Measurements from ENCODE around the gene F12. TPM values are rescaled to one million over a fixed set of nuclear protein-coding genes. Genes with fewer than 3 reads are reported as not detected.
A peak's percentile ranks its signal among the peaks of the same experiment; 100 is the strongest.

The F12 gene
- total and polyA plus RNA-seq, 2 experiments from 2014 or later = 0.43 to 1.8 TPM

DNA sequence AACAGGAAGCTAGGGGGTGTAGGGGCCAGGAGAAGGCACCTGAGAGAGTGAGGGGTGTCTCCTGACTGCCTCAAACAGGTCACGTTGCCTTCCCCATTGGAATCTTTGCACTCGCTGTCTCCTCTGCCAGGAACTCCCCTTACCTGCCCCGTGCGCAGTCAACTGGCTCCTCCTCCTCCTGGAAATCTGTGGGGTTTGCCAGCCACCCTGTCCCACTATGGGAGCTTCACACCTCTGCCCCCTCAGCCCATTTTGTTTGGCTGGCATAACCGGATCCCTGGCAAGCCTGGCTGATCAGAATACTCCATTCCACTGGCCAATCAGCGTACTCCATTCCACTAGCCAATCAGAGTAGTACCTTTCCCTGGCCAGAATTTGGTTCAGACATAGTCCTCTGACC, 35.6 kb downstream of the F12 start:
- Histone ChIP-seq H2AFZ (no peak overlapping the region), H3K27me3 (replicated peaks; ENCODE audit: insufficient read depth) (no peaks in the 10 kb centered on the region), H4K20me1 (ENCODE audit: insufficient read depth) (no peaks in the 10 kb centered on the region), H3F3A (ENCODE audit: insufficient read depth) (no peaks in the 10 kb centered on the region), H3K27ac (no peak overlapping the region), H3K79me2 (ENCODE audit: insufficient read depth) (no peaks in the 10 kb centered on the region), H3K4me1 (ENCODE audit: insufficient read depth) (no peaks in the 10 kb centered on the region), H3K36me3 (ENCODE audit: low read depth) (no peaks in the 10 kb centered on the region), H3K4me2 (ENCODE audit: unreplicated experiment) (no peak overlapping the region), H3K4me3 (no peak overlapping the region), H3K9me2 (ENCODE audit: insufficient read depth) (no peaks in the 10 kb centered on the region), H3K9ac (no peak overlapping the region), H3K9me3 (ENCODE audit: low read depth) (no peaks in the 10 kb centered on the region)
- no peak for DNase-seq
- TF ChIP-seq EZH2 (IDR thresholded peaks at IDR 0.05; ENCODE audit: insufficient read depth, poor library complexity, severe bottlenecking) = no peak
- no peak for TF ChIP-seq EZH2phosphoT487 (IDR thresholded peaks at IDR 0.05; ENCODE audit: insufficient read depth, low read depth)
- 49 to 63% methylated on average over 6 of the region's 6 CpGs for WGBS, 2 experiments (ENCODE audit: low coverage in 1 of 2, low lambda C conversion rate in 2 of 2, missing lambda C conversion rate in 2 of 2)
- in situ Hi-C loops (cut with MboI) = no loop called here

GRCh38 chr5:177372910-177373309, 36.5 kb downstream of the F12 start:
- no peak overlapping the region for H3K9ac ChIP-seq
- H3K4me1 ChIP-seq (ENCODE audit: insufficient read depth) = no peaks in the 10 kb centered on the region
- no peaks in the 10 kb centered on the region for H3K36me3 ChIP-seq (ENCODE audit: low read depth)
- H4K20me1 ChIP-seq (ENCODE audit: insufficient read depth) = no peaks in the 10 kb centered on the region
- WGBS, 2 experiments (ENCODE audit: low coverage in 1 of 2, low lambda C conversion rate in 2 of 2, missing lambda C conversion rate in 2 of 2) = 88 to 90% methylated on average over 6 of the region's 6 CpGs
- no peaks in the 10 kb centered on the region for H3K27me3 ChIP-seq (replicated peaks; ENCODE audit: insufficient read depth)
- H3K27ac ChIP-seq = no peak overlapping the region
- TF ChIP-seq EZH2 (IDR thresholded peaks at IDR 0.05; ENCODE audit: insufficient read depth, poor library complexity, severe bottlenecking) (no peak), EZH2phosphoT487 (IDR thresholded peaks at IDR 0.05; ENCODE audit: insufficient read depth, low read depth) (no peak)
- H3K4me2 ChIP-seq (ENCODE audit: unreplicated experiment) = no peak overlapping the region
- no peaks in the 10 kb centered on the region for H3F3A ChIP-seq (ENCODE audit: insufficient read depth)
- no peaks in the 10 kb centered on the region for H3K9me3 ChIP-seq (ENCODE audit: low read depth)
- no peak overlapping the region for H2AFZ ChIP-seq
- H3K9me2 ChIP-seq (ENCODE audit: insufficient read depth) = no peaks in the 10 kb centered on the region
- no peak for DNase-seq
- no peak overlapping the region for H3K4me3 ChIP-seq
- no peaks in the 10 kb centered on the region for H3K79me2 ChIP-seq (ENCODE audit: insufficient read depth)
- in situ Hi-C loops (cut with MboI) = no loop called here

- Histone ChIP-seq H3K27me3 (replicated peaks; ENCODE audit: insufficient read depth) (no peaks in the 10 kb centered on the region), H3K79me2 (ENCODE audit: insufficient read depth) (no peaks in the 10 kb centered on the region), H3K9me2 (ENCODE audit: insufficient read depth) (no peaks in the 10 kb centered on the region), H4K20me1 (ENCODE audit: insufficient read depth) (no peaks in the 10 kb centered on the region), H3K27ac (no peak overlapping the region), H2AFZ (no peak overlapping the region), H3K9me3 (ENCODE audit: low read depth) (no peaks in the 10 kb centered on the region), H3K9ac (no peak overlapping the region), H3K4me3 (no peak overlapping the region), H3F3A (ENCODE audit: insufficient read depth) (no peaks in the 10 kb centered on the region), H3K4me1 (ENCODE audit: insufficient read depth) (peaks cover 4% of the 10 kb centered on the region; the same call in 1 of the 2 replicates), H3K36me3 (ENCODE audit: low read depth) (no peaks in the 10 kb centered on the region), H3K4me2 (ENCODE audit: unreplicated experiment) (no peak overlapping the region)
- DNase-seq = no peak
- 87 to 91% methylated on average over 11 of the region's 12 CpGs for WGBS, 2 experiments (ENCODE audit: low coverage in 1 of 2, low lambda C conversion rate in 2 of 2, missing lambda C conversion rate in 2 of 2)
- TF ChIP-seq EZH2 (IDR thresholded peaks at IDR 0.05; ENCODE audit: insufficient read depth, poor library complexity, severe bottlenecking) (no peak), EZH2phosphoT487 (IDR thresholded peaks at IDR 0.05; ENCODE audit: insufficient read depth, low read depth) (no peak)
- in situ Hi-C loops (cut with MboI) = no loop called here
These were observed 37.1 kb downstream of the F12 start for GRCh38 chr5:177372034-177372896.

DNA sequence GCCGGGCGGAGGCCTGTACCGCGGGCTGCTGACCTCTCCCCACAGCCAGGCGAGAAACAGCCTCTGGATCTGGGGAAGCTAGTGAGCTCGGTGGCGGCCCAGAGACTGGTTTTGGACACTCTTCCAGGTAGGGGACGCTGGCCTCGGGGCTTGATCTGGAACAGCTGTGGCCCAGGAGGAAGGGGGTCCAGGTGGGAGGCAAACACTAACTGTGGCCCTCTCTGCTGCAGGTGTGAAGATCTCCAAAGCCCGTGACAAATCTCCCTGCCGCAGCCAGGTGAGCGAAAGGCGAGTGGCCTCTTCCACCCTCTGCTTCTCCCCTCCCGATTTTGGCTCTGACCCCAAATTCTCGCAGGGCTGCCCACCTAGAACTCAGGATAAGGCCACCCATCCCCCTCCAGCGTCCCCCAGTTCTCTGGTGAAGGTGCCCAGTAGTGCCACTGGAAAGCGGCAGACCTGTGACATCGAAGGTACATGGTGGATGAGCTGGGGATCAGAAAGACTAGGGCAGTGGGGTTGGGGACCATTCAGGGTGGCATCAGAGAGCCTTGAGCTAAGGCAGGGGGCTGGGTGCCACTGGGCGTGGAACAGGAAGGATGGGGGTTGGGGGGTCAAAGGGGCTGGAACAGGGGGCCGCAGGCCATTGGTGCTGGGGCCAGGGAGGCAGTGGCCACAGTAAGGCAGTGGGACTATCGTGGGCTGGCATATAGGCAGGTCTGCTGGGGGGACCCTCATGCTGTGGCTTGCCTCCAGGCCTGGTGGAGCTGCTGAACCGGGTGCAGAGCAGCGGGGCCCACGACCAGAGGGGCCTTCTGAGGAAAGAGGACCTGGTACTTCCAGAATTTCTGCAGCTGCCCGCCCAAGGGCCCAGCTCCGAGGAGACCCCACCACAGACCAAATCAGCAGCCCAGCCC, 38.0 kb downstream of the F12 start:
- no peaks in the 10 kb centered on the region for H3F3A ChIP-seq (ENCODE audit: insufficient read depth)
- no peak overlapping the region for H3K27ac ChIP-seq
- in situ Hi-C loops (cut with MboI) = no loop called here
- H3K79me2 ChIP-seq (ENCODE audit: insufficient read depth) = no peaks in the 10 kb centered on the region
- no peaks in the 10 kb centered on the region for H3K9me2 ChIP-seq (ENCODE audit: insufficient read depth)
- H3K4me3 ChIP-seq = peak overlapping the region; percentile 64
- no peaks in the 10 kb centered on the region for H3K27me3 ChIP-seq (replicated peaks; ENCODE audit: insufficient read depth)
- peak overlapping the region; percentile 70 for H2AFZ ChIP-seq
- no peak for TF ChIP-seq EZH2 (IDR thresholded peaks at IDR 0.05; ENCODE audit: insufficient read depth, poor library complexity, severe bottlenecking)
- TF ChIP-seq EZH2phosphoT487 (IDR thresholded peaks at IDR 0.05; ENCODE audit: insufficient read depth, low read depth) = no peak
- H4K20me1 ChIP-seq (ENCODE audit: insufficient read depth) = no peaks in the 10 kb centered on the region
- H3K4me2 ChIP-seq (ENCODE audit: unreplicated experiment) = peak overlapping the region; percentile 50
- H3K9ac ChIP-seq = peak overlapping the region; percentile 48
- 50 to 62% methylated on average over 21 to 24 of the region's 26 CpGs for WGBS, 2 experiments (ENCODE audit: low coverage in 1 of 2, low lambda C conversion rate in 2 of 2, missing lambda C conversion rate in 2 of 2)
- peaks cover 9% of the 10 kb centered on the region; the same call in 1 of the 2 replicates for H3K4me1 ChIP-seq (ENCODE audit: insufficient read depth)
- no peaks in the 10 kb centered on the region for H3K36me3 ChIP-seq (ENCODE audit: low read depth)
- no peak for DNase-seq
- no peaks in the 10 kb centered on the region for H3K9me3 ChIP-seq (ENCODE audit: low read depth)

Data from GM23248 (cell line).